Nephron (organoid): ENCODE results near the gene PARD3.

Experiments used
- H3K27ac Mint-ChIP-seq, 3 experiments: 2 replicates each; pipeline ENCODE4 v1.8.0; 2020; ENCODE audit warnings: mixed read lengths in 3 of 3, mild to moderate bottlenecking in 2 of 3, moderate library complexity in 1 of 3
- H3K27me3 Mint-ChIP-seq: 2 replicates; pipeline ENCODE4 v1.8.0; 2021; ENCODE audit warnings: low read depth, mild to moderate bottlenecking, moderate library complexity, mixed read lengths
- H3K36me3 Mint-ChIP-seq: 2 replicates; pipeline ENCODE4 v1.8.0; 2020; ENCODE audit warnings: low read depth, mixed read lengths
- H3K4me1 Mint-ChIP-seq: 2 replicates; pipeline ENCODE4 v1.8.0; 2020; ENCODE audit warnings: mixed read lengths
- H3K4me3 Mint-ChIP-seq, 3 experiments: 2 replicates each; pipeline ENCODE4 v1.8.0; 2020; ENCODE audit warnings: mild to moderate bottlenecking in 3 of 3, mixed read lengths in 3 of 3, moderate library complexity in 2 of 3
- H3K9me3 Mint-ChIP-seq: 2 replicates; pipeline ENCODE4 v1.8.0; 2020; ENCODE audit warnings: mixed read lengths
- CTCF ChIP-seq, 3 experiments: fragments of 200-600 bp; sonication (generic); IDR thresholded peaks; one replicate each; pipeline ENCODE4 v1.5.0; 2021; ENCODE audit warnings: antibody characterized with exemption in 3 of 3; ENCODE audit not compliant: unreplicated experiment in 3 of 3

PARD3 gene

GRCh38 chr10:34104829-34105572 lies 710.1 kb downstream of the PARD3 start:
- Mint-ChIP-seq H3K4me1 (peaks cover 39% of the 10 kb centered on the region), H3K27me3 (no peaks in the 10 kb centered on the region), H3K9me3 (peaks cover 9% of the 10 kb centered on the region), H3K36me3 (peaks cover 9% of the 10 kb centered on the region), H3K4me3 (peak overlapping the region in 2 of 3 experiments; percentile 24 to 27), H3K27ac (peak overlapping the region; percentile 57 to 97 (median 95))
- TF ChIP-seq CTCF (IDR thresholded peaks at IDR 0.05; ENCODE audit: unreplicated experiment in 3 of 3): no peak

DNA sequence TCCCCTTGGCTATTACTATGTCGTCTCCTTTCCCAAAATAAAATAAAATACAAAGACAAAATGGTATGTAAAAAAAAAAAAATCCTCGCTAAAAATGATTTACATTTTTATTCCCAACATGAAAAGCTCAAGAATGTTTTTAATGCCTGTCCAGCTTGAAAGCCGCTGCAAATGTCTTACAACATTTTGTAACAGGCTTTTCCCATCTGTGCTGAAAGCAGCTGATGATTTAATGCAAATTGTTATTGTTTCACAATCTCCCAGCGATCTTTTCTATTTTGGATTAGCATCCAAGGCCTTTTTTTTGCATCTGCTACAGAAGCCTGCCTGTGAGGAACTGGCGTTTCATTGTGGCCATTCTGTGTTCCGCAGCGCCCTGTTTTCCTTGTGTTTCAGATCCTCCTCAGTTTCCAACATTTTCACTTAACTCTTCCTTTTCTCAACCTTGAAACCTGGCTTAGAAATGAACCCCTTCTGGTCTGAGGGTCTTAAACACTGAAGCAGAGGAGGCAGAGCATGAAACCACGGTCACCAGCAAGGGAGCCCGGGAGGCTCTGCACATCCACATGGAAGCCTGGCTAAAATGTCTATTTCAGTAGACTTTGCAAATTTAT lies 712.1 kb downstream of the PARD3 start:
- Mint-ChIP-seq H3K36me3 (peaks cover 6% of the 10 kb centered on the region), H3K9me3 (peaks cover 20% of the 10 kb centered on the region), H3K27ac (peak overlapping the region; percentile 80 to 95 (median 93)), H3K4me1 (peaks cover 39% of the 10 kb centered on the region), H3K4me3 (peak overlapping the region in 2 of 3 experiments; percentile 7 to 11), H3K27me3 (no peaks in the 10 kb centered on the region)
- TF ChIP-seq CTCF (IDR thresholded peaks at IDR 0.05; ENCODE audit: unreplicated experiment in 3 of 3): no peak

DNA sequence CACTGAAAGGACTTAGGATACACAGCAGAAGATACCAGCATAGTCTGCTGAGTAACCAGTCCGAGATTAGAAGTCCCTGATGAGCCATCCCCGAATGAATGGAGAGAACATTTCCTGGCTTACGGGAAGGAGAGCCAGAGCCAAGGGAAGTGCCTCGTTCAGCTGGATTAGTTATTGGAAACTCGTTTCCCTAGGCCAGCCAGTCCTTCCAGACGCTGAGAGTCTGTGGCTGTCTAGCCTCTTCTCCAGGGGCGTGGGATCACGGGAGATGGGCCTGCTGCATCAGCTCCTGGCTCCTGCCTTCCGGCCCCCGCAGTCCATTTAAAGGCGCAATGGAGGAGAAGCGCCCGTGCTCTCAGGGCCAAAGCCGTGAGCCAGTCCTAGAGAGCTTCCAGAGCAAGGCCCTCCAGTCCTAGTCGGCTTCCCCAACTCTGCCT lies 712.8 kb downstream of the PARD3 start:
- H3K9me3 Mint-ChIP-seq: peaks cover 24% of the 10 kb centered on the region
- H3K36me3 Mint-ChIP-seq: peaks cover 6% of the 10 kb centered on the region
- peak overlapping the region; percentile 80 to 95 (median 93) for H3K27ac Mint-ChIP-seq
- no peak overlapping the region for H3K4me3 Mint-ChIP-seq
- no peaks in the 10 kb centered on the region for H3K27me3 Mint-ChIP-seq
- H3K4me1 Mint-ChIP-seq: peaks cover 39% of the 10 kb centered on the region
- TF ChIP-seq CTCF (IDR thresholded peaks at IDR 0.05; ENCODE audit: unreplicated experiment in 3 of 3): no peak

GRCh38 chr10:34101001-34101400 lies 714.1 kb downstream of the PARD3 start:
- H3K4me1 Mint-ChIP-seq: peaks cover 39% of the 10 kb centered on the region
- no peak overlapping the region for H3K4me3 Mint-ChIP-seq
- H3K9me3 Mint-ChIP-seq: peaks cover 33% of the 10 kb centered on the region
- H3K27ac Mint-ChIP-seq: no peak overlapping the region
- peaks cover 7% of the 10 kb centered on the region for H3K36me3 Mint-ChIP-seq
- TF ChIP-seq CTCF (IDR thresholded peaks at IDR 0.05; ENCODE audit: unreplicated experiment in 3 of 3): no peak
- H3K27me3 Mint-ChIP-seq: no peaks in the 10 kb centered on the region

- peaks cover 14% of the 10 kb centered on the region for H3K36me3 Mint-ChIP-seq
- no peak overlapping the region for H3K27ac Mint-ChIP-seq
- peaks cover 21% of the 10 kb centered on the region for H3K4me1 Mint-ChIP-seq
- H3K4me3 Mint-ChIP-seq: no peak overlapping the region
- H3K27me3 Mint-ChIP-seq: peaks cover 5% of the 10 kb centered on the region
- TF ChIP-seq CTCF (IDR thresholded peaks at IDR 0.05; ENCODE audit: unreplicated experiment in 3 of 3): no peak
- peaks cover 47% of the 10 kb centered on the region for H3K9me3 Mint-ChIP-seq
Measured at GRCh38 chr10:34098821-34099567, 716.1 kb downstream of the PARD3 start.
